Activated CD8-positive, alpha-beta memory T cell treated with anti-CD3 and anti-CD28 coated beads for 24 hours (primary cell): ENCODE data around the gene STON2.
"Not testable (repeated sequence)": the region's sequence is repeated elsewhere in the genome, so short reads cannot be mapped to it uniquely, and the experiment has no call there.

Source experiments
- DNase-seq: peaks from one replicate; pipeline ENCODE4 v3.0.0-alpha.2; 2020

Gene STON2

GRCh38 chr14:81264671-81265070 lies 135.5 kb downstream of the STON2 start:
- DNase-seq, result no peak

- DNase-seq, result no peak
Measured at GRCh38 chr14:81263777-81264410, 136.2 kb downstream of the STON2 start.

GRCh38 chr14:81261176-81261575 lies 138.9 kb downstream of the STON2 start:
- DNase-seq, result no peak

GRCh38 chr14:81260732-81261131 lies 139.4 kb downstream of the STON2 start:
- no peak for DNase-seq

GRCh38 chr14:81256289-81256960 lies 143.7 kb downstream of the STON2 start:
- DNase-seq, result no peak

- no peak for DNase-seq
Measured at GRCh38 chr14:81252278-81252677, 147.8 kb downstream of the STON2 start.

- DNase-seq, result no peak
Measured at GRCh38 chr14:81247271-81247766, 152.8 kb downstream of the STON2 start.

- DNase-seq, result no peak
Measured at GRCh38 chr14:81246461-81247270, 153.5 kb downstream of the STON2 start.

- no peak for DNase-seq
Measured at GRCh38 chr14:81245771-81246170, 154.4 kb downstream of the STON2 start.

- not testable (repeated sequence) for DNase-seq
Measured at GRCh38 chr14:81244431-81244830, 155.7 kb downstream of the STON2 start.

GRCh38 chr14:81243499-81243898 lies 156.6 kb downstream of the STON2 start:
- DNase-seq, result no peak

GRCh38 chr14:81236849-81237248 lies 163.3 kb downstream of the STON2 start:
- DNase-seq, result not testable (repeated sequence)

- no peak for DNase-seq
Measured at GRCh38 chr14:81236138-81236537, 164.0 kb downstream of the STON2 start.

- no peak for DNase-seq
Measured at GRCh38 chr14:81235096-81235495, 165.0 kb downstream of the STON2 start.

- no peak for DNase-seq
Measured at GRCh38 chr14:81234278-81234677, 165.8 kb downstream of the STON2 start.

GRCh38 chr14:81233615-81234014 lies 166.5 kb downstream of the STON2 start:
- DNase-seq, result no peak

GRCh38 chr14:81231540-81231939 lies 168.6 kb downstream of the STON2 start:
- no peak for DNase-seq

GRCh38 chr14:81224222-81224621 lies 175.9 kb downstream of the STON2 start:
- no peak for DNase-seq

- not testable (repeated sequence) for DNase-seq
Measured at GRCh38 chr14:81223788-81224187, 176.3 kb downstream of the STON2 start.

- no peak for DNase-seq
Measured at GRCh38 chr14:81222691-81223090, 177.4 kb downstream of the STON2 start.

- DNase-seq, result no peak
Measured at GRCh38 chr14:81222126-81222525, 178.0 kb downstream of the STON2 start.

GRCh38 chr14:81221579-81222102 lies 178.5 kb downstream of the STON2 start:
- no peak for DNase-seq

- peak; percentile 96 for DNase-seq
Measured at GRCh38 chr14:81220830-81221578, 179.1 kb downstream of the STON2 start, which contains the start of gene GTF2A1. Gene GTF2A1, minus strand, starts transcription at chr14:81220959. Its CDS starts 441 bp downstream, at chr14:81220518.
